Activated CD4-positive, alpha-beta T cell treated with anti-CD3 and anti-CD28 coated beads for 24 hours (primary cell): Measurements from ENCODE around the gene KRT79.

Experiments used
- DNase-seq, 2 donors: peaks; one replicate each; pipeline ENCODE4 v3.0.0-alpha.2; 2020; ENCODE audit warnings: low read depth in 2 of 2

The KRT79 gene

GRCh38 chr12:52772188-52772587, 61.9 kb downstream of the KRT79 start:
- DNase-seq = no peak

- no peak for DNase-seq
Observed at GRCh38 chr12:52771505-52771904, 62.6 kb downstream of the KRT79 start.
